Activated effector memory CD4-positive, alpha-beta T cell treated with Interleukin-2 at 50 U/mL for 16 hours (primary cell): ENCODE measurements around the gene ZNF429.
"Not testable (repeated sequence)": the region's sequence is repeated elsewhere in the genome, so short reads cannot be mapped to it uniquely, and the experiment has no call there.

Experiments used
- DNase-seq: peaks from one replicate; pipeline ENCODE4 v3.0.0-alpha.2; 2020

The ZNF429 gene

GRCh38 chr19:21593502-21593901 lies 88.1 kb downstream of the ZNF429 start:
- DNase-seq, result no peak

- no peak for DNase-seq
Observed at GRCh38 chr19:21593934-21594820, 88.8 kb downstream of the ZNF429 start.

- DNase-seq, result no peak
Observed at GRCh38 chr19:21595185-21595584, 89.8 kb downstream of the ZNF429 start.

GRCh38 chr19:21602082-21602658 lies 96.8 kb downstream of the ZNF429 start:
- no peak for DNase-seq

- not testable (repeated sequence) for DNase-seq
Observed at GRCh38 chr19:21602659-21603430, 97.4 kb downstream of the ZNF429 start.

GRCh38 chr19:21603431-21604231 lies 98.2 kb downstream of the ZNF429 start:
- no peak for DNase-seq

GRCh38 chr19:21604351-21604926 lies 99.0 kb downstream of the ZNF429 start:
- DNase-seq, result no peak
